Measurements from ENCODE around the gene RALY. TPM values are rescaled to one million over a fixed set of nuclear protein-coding genes. Genes with fewer than 3 reads are reported as not detected.
"Not testable (repeated sequence)": the region's sequence is repeated elsewhere in the genome, so short reads cannot be mapped to it uniquely, and the experiment has no call there.

The RALY gene
- total and polyA plus RNA-seq, 4 donors: 53.4 to 189 (median 136) TPM

GRCh38 chr20:34132491-34132890, 138.8 kb downstream of the RALY start:
- not testable (repeated sequence) for DNase-seq (ENCODE audit: low read depth in 4 of 6, low spot score in 6 of 6); H3K9me3 ChIP-seq (ENCODE audit: control insufficient read depth, insufficient read depth, low read length); H3K27me3 ChIP-seq (ENCODE audit: control insufficient read depth, insufficient read depth, low read length); H3K27ac ChIP-seq (ENCODE audit: low read depth, low read length); H3K36me3 ChIP-seq (ENCODE audit: control insufficient read depth, insufficient read depth, low read length); H3K4me1 ChIP-seq (ENCODE audit: control insufficient read depth, insufficient read depth, low read length); H3K4me3 ChIP-seq (ENCODE audit: low read depth, low read length)
- WGBS (ENCODE audit: insufficient coverage): 94% methylated on average over 8 of the region's 26 CpGs

- H3K36me3 ChIP-seq (ENCODE audit: control insufficient read depth, insufficient read depth, low read length); DNase-seq (ENCODE audit: low read depth in 4 of 6, low spot score in 6 of 6); H3K9me3 ChIP-seq (ENCODE audit: control insufficient read depth, insufficient read depth, low read length); H3K27me3 ChIP-seq (ENCODE audit: control insufficient read depth, insufficient read depth, low read length); H3K4me1 ChIP-seq (ENCODE audit: control insufficient read depth, insufficient read depth, low read length); H3K27ac ChIP-seq (ENCODE audit: low read depth, low read length); H3K4me3 ChIP-seq (ENCODE audit: low read depth, low read length): not testable (repeated sequence)
- WGBS (ENCODE audit: insufficient coverage): 87% methylated on average over 11 of the region's 21 CpGs
These were observed 139.2 kb downstream of the RALY start for GRCh38 chr20:34132943-34133342.

- WGBS (ENCODE audit: insufficient coverage): no CpG with 5 or more reads among the region's 4 CpGs
These were observed 139.7 kb downstream of the RALY start for GRCh38 chr20:34133365-34133860.

More at GRCh38 chr20:34133365-34133860, 139.7 kb downstream of the RALY start:
- not testable (repeated sequence) for H3K27me3 ChIP-seq (ENCODE audit: control insufficient read depth, insufficient read depth, low read length); H3K4me3 ChIP-seq (ENCODE audit: low read depth, low read length); H3K36me3 ChIP-seq (ENCODE audit: control insufficient read depth, insufficient read depth, low read length); H3K4me1 ChIP-seq (ENCODE audit: control insufficient read depth, insufficient read depth, low read length); H3K9me3 ChIP-seq (ENCODE audit: control insufficient read depth, insufficient read depth, low read length); H3K27ac ChIP-seq (ENCODE audit: low read depth, low read length); DNase-seq (ENCODE audit: low read depth in 4 of 6, low spot score in 6 of 6)

Small RNA genes within 50 kb of the gene (small RNA-seq; reads per million reads assigned to genes)
- not detected for gene MIR4755 (ENCODE audit: low replicate concordance)

Other genes starting within 250 kb of the RALY start
- 10 to 100 TPM; 47.3 to 55.5 TPM for gene CHMP4B, start 182.6 kb upstream of the RALY start, total RNA-seq
- 100 to 1,000 TPM; 172 to 187 TPM for gene CHMP4B, start 182.6 kb upstream of the RALY start, polyA plus RNA-seq (ENCODE audit: insufficient read length in 2 of 2)
- 10 to 100 TPM; 47.7 to 68.6 TPM for gene EIF2S2, start 118.3 kb downstream of the RALY start, total RNA-seq
- gene EIF2S2, start 118.3 kb downstream of the RALY start, polyA plus RNA-seq (ENCODE audit: insufficient read length in 2 of 2): 10 to 100 TPM; 40.8 to 43.1 TPM
- 1 to 10 TPM in 1 of 2 donors, under 1 TPM in 1; 0.99 to 3.5 TPM for gene ASIP, start 247.5 kb downstream of the RALY start, total RNA-seq
- 1 to 10 TPM in 1 of 2 donors, not detected in 1; 1.6 TPM for gene ASIP, start 247.5 kb downstream of the RALY start, polyA plus RNA-seq (ENCODE audit: insufficient read length in 2 of 2)